Esophagus muscularis mucosa (tissue), 4 donors: ENCODE data around the gene CFAP99. TPM values are rescaled to one million over a fixed set of nuclear protein-coding genes. Genes with fewer than 3 reads are reported as not detected.

Experiments
- DNase-seq: peaks from one replicate; pipeline ENCODE4 v3.0.0-alpha.2; 2017; ENCODE audit errors: extremely low spot score
- H3K27ac ChIP-seq, 4 donors: fragments of 200-600 bp; sonication (generic); replicated peaks in 1 of 4; 1 replicate in 3 of 4; 2 replicates in 1 of 4; pipeline ENCODE4 v1.5.1; 2016 to 2019; ENCODE audit warnings: mild to moderate bottlenecking in 1 of 4
- H3K27me3 ChIP-seq, 4 donors: fragments of 200-600 bp; sonication (generic); one replicate each; pipeline versions ENCODE4 v1.5.1 to v1.6.0; 2016 to 2019
- H3K36me3 ChIP-seq, 4 donors: fragments of 200-600 bp; sonication (generic); one replicate each; pipeline ENCODE4 v1.5.1; 2016 to 2019
- H3K4me1 ChIP-seq, 4 donors: fragments of 200-600 bp; sonication (generic); one replicate each; pipeline ENCODE4 v1.5.1; 2016 to 2019
- H3K4me3 ChIP-seq, 4 donors: fragments of 200-600 bp; sonication (generic); 1 replicate in 2 of 4; 2 replicates in 2 of 4; pipeline ENCODE4 v1.5.1; 2016 to 2019; ENCODE audit warnings: mild to moderate bottlenecking in 4 of 4, moderate library complexity in 1 of 4
- H3K9me3 ChIP-seq, 4 donors: fragments of 200-600 bp; sonication (generic); 1 replicate in 3 of 4; 2 replicates in 1 of 4; pipeline ENCODE4 v1.5.1; 2016 to 2019
- CTCF ChIP-seq, 3 experiments: fragments of 200-600 bp in 2 of 3; fragments of 450-650 bp in 1 of 3; sonication (generic) in 2 of 3; IDR thresholded peaks; one replicate each; pipeline ENCODE4 v1.5.1; 2017 to 2019; ENCODE audit warnings: antibody characterized with exemption in 3 of 3, mild to moderate bottlenecking in 2 of 3, moderate library complexity in 1 of 3
- EP300 ChIP-seq: sonication (generic); formaldehyde crosslinking; IDR thresholded peaks from one replicate; pipeline ENCODE4 v1.6.1; 2017; ENCODE audit warnings: antibody characterized with exemption
- POLR2A ChIP-seq: fragments of 450-650 bp; IDR thresholded peaks from one replicate; pipeline ENCODE4 v1.6.1; 2017; ENCODE audit warnings: antibody characterized with exemption, moderate library complexity, mild to moderate bottlenecking, low read depth
- POLR2AphosphoS5 ChIP-seq, 2 donors: sonication (generic); formaldehyde crosslinking; IDR thresholded peaks; one replicate each; pipeline ENCODE4 v1.6.1; 2017; ENCODE audit warnings: antibody characterized with exemption in 2 of 2
- WGBS: methylation state at CpG from one replicate; pipeline ENCODE4 v1.1.5; 2018; 5-methylcytosine and 5-hydroxymethylcytosine counted together
- intact Hi-C: fragments of 100-400 bp; cut with DNase I; formaldehyde crosslinking; loops from one replicate; pipeline ENCODE4 v1.15.1; 2023
- total RNA-seq, 4 donors: library from RNA; depleted of rRNA; stranded (reverse); fragments of >200 nt; gene quantifications; one replicate each; pipeline versions ENCODE4 v1.1.0 to v1.2.1, GENCODE V29; 2016

CFAP99 gene
- total RNA-seq, 4 donors from 2014 or later: 1.5 TPM; not detected in 3

GRCh38 chr4:2442175-2442993 lies 23.6 kb downstream of the CFAP99 start:
- H3K4me3 ChIP-seq: no peak overlapping the region
- peaks cover 0 to 3% (median 0%) of the 10 kb centered on the region in 4 donors for H3K4me1 ChIP-seq
- intact Hi-C loops: no loop called here
- no peak overlapping the region for H3K27ac ChIP-seq
- no peaks in the 10 kb centered on the region for H3K36me3 ChIP-seq
- DNase-seq: no peak
- H3K9me3 ChIP-seq: no peaks in the 10 kb centered on the region
- H3K27me3 ChIP-seq: peaks cover 0 to 4% (median 0%) of the 10 kb centered on the region in 4 donors
- 83% methylated on average over 18 of the region's 20 CpGs for WGBS
- TF ChIP-seq EP300 (no peak), POLR2A (no peak), CTCF (IDR thresholded peaks at IDR 0.05) (no peak), POLR2AphosphoS5 (IDR thresholded peaks at IDR 0.05) (no peak)

GRCh38 chr4:2443061-2443730 lies 24.4 kb downstream of the CFAP99 start:
- 92% methylated on average over 13 of the region's 20 CpGs for WGBS
- no peak for DNase-seq
- Histone ChIP-seq H3K4me1 (peaks cover 0 to 3% (median 0%) of the 10 kb centered on the region in 4 donors), H3K36me3 (no peaks in the 10 kb centered on the region), H3K4me3 (no peak overlapping the region), H3K27ac (no peak overlapping the region), H3K9me3 (no peaks in the 10 kb centered on the region), H3K27me3 (peaks cover 0 to 4% (median 0%) of the 10 kb centered on the region in 4 donors)
- no peak for TF ChIP-seq EP300
- TF ChIP-seq POLR2AphosphoS5 (IDR thresholded peaks at IDR 0.05): no peak
- TF ChIP-seq CTCF (IDR thresholded peaks at IDR 0.05): no peak
- TF ChIP-seq POLR2A: no peak
- intact Hi-C loops: no loop called here

GRCh38 chr4:2443956-2444740 lies 25.4 kb downstream of the CFAP99 start:
- H3K4me1 ChIP-seq: peaks cover 0 to 3% (median 0%) of the 10 kb centered on the region in 4 donors
- no peak overlapping the region for H3K27ac ChIP-seq
- intact Hi-C loops: no loop called here
- 98% methylated on average over 5 of the region's 7 CpGs for WGBS
- H3K9me3 ChIP-seq: no peaks in the 10 kb centered on the region
- no peak for DNase-seq
- H3K27me3 ChIP-seq: peaks cover 0 to 4% (median 0%) of the 10 kb centered on the region in 4 donors
- no peak for TF ChIP-seq CTCF (IDR thresholded peaks at IDR 0.05)
- no peak for TF ChIP-seq POLR2AphosphoS5 (IDR thresholded peaks at IDR 0.05)
- TF ChIP-seq EP300: no peak
- TF ChIP-seq POLR2A: no peak
- H3K4me3 ChIP-seq: no peak overlapping the region
- H3K36me3 ChIP-seq: no peaks in the 10 kb centered on the region

GRCh38 chr4:2445130-2445529 lies 26.4 kb downstream of the CFAP99 start:
- H3K4me1 ChIP-seq: peaks cover 0 to 3% (median 0%) of the 10 kb centered on the region in 4 donors
- no peaks in the 10 kb centered on the region for H3K9me3 ChIP-seq
- TF ChIP-seq EP300 (no peak), POLR2AphosphoS5 (IDR thresholded peaks at IDR 0.05) (no peak), CTCF (IDR thresholded peaks at IDR 0.05) (no peak), POLR2A (no peak)
- intact Hi-C loops: no loop called here
- no peak overlapping the region for H3K27ac ChIP-seq
- DNase-seq: no peak
- 100% methylated on average over 1 of the region's 9 CpGs for WGBS
- no peaks in the 10 kb centered on the region for H3K36me3 ChIP-seq
- peaks cover 0 to 4% (median 0%) of the 10 kb centered on the region in 4 donors for H3K27me3 ChIP-seq
- no peak overlapping the region for H3K4me3 ChIP-seq
